ENCODE measurements around the gene FGD5. TPM values are rescaled to one million over a fixed set of nuclear protein-coding genes. Genes with fewer than 3 reads are reported as not detected.
A peak's percentile ranks its signal among the peaks of the same experiment; 100 is the strongest.

FGD5 gene
- total and polyA plus RNA-seq, 8 donors: 25.4 to 49.4 (median 41.7) TPM

DNA sequence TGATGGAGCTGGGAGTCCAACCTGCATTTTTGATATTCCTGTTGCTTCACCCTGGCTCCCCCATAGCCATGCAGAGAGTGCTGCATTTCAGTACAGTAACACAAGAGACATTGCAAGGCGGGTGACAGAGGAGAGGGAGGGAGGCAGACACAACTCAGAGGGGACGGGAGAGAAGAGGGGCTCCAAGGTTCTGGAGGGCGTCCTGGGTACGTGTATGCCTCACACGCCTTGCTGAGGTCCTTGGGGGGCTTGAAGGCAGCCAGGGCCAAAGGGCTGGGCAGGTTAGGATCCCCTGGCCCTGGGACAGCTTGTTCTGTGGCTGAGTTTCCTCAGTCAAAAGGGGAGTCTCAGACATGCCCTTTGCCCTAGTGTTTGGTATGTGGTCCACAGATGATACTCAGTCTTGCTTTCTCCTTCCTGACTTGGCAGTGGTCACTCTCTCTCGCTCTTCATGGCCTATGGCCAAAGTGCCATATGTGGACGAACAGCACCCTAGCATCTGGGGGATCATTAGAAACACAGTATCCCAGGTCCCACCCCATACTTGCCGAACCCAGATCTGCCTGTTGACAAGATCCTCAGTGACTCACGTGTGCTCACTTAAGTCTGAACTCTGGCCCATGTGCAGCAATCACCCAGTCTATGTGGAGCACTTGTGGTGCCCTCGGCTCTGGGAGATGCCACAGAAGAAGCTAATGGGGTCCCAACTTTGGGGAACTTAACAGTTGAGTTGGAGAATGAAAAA is 52.9 kb downstream of the FGD5 start:
- no peak overlapping the region for H3K4me3 ChIP-seq
- no peaks in the 10 kb centered on the region for H3K9me3 ChIP-seq
- intact Hi-C loops (cut with DNase I): no loop called here
- DNase-seq: no peak
- H3K27me3 ChIP-seq: no peaks in the 10 kb centered on the region
- H3K36me3 ChIP-seq: no peaks in the 10 kb centered on the region
- TF ChIP-seq CTCF (IDR thresholded peaks at IDR 0.05): no peak
- peaks cover 0 to 12% of the 10 kb centered on the region in 2 donors for H3K4me1 ChIP-seq
- H3K27ac ChIP-seq: peak overlapping the region in 1 of 2 donors; percentile 9
- ATAC-seq: no peak

DNA sequence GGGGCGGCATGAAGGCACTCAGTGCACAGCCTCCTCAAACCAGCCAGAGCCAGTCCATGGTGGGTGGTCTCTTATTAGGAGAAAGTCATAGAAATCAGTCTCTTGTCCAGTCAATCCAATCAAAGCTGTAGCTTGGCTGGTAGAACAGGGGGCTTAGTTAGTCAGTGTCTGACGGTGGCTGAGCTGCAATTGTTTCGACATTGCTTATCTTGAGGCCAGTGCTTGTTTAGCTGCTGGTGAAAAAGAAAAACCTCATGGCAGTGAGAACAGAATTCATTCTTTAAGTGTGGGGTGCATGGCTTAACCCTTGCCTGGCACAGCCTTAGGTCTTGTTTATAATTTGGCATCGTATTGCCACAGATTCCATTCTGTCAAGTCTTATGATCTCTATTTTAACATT is 53.9 kb downstream of the FGD5 start:
- DNase-seq (peak in 1 of 4 donors; percentile 32), ATAC-seq (no peak)
- H3K4me1 ChIP-seq: peaks cover 0 to 19% of the 10 kb centered on the region in 2 donors
- no peaks in the 10 kb centered on the region for H3K27me3 ChIP-seq
- H3K36me3 ChIP-seq: no peaks in the 10 kb centered on the region
- no peak for TF ChIP-seq CTCF (IDR thresholded peaks at IDR 0.05)
- no peak overlapping the region for H3K27ac ChIP-seq
- no peak overlapping the region for H3K4me3 ChIP-seq
- intact Hi-C loops (cut with DNase I): no loop called here
- no peaks in the 10 kb centered on the region for H3K9me3 ChIP-seq

DNA sequence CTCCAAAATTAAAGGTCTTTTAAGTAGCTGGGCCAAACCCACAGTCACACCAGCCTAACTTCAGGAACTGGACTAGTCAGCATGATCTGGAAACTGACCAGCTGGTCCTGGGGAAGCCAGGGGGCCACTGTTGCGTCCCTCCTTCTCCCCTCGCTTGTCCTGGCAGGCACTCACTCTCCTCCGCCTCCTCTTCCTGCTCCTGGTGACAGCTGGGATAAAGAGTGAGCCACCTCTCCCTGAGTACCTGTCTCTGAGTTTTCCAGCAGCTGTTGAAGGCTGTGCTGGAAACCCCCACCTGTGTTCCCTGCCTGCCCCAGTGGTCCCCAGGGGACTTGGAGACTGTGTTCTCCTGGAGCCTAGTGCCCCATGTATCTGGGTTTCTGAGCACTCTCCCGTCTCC is 56.0 kb downstream of the FGD5 start:
- intact Hi-C loops (cut with DNase I): no loop called here
- Histone ChIP-seq H3K4me1 (peaks cover 0 to 27% of the 10 kb centered on the region in 2 donors), H3K4me3 (no peak overlapping the region), H3K27ac (peak overlapping the region in 1 of 2 donors; percentile 48), H3K9me3 (no peaks in the 10 kb centered on the region), H3K27me3 (no peaks in the 10 kb centered on the region), H3K36me3 (no peaks in the 10 kb centered on the region)
- no peak for TF ChIP-seq CTCF (IDR thresholded peaks at IDR 0.05)
- ATAC-seq (no peak), DNase-seq (no peak)

GRCh38 chr3:14875411-14876175 is 56.8 kb downstream of the FGD5 start:
- no peak for ATAC-seq
- Histone ChIP-seq H3K27me3 (no peaks in the 10 kb centered on the region), H3K27ac (peak overlapping the region in 1 of 2 donors; percentile 48), H3K4me1 (peaks cover 0 to 28% of the 10 kb centered on the region in 2 donors), H3K4me3 (no peak overlapping the region), H3K9me3 (no peaks in the 10 kb centered on the region), H3K36me3 (no peaks in the 10 kb centered on the region)
- intact Hi-C loops (cut with DNase I): no loop called here
- no peak for DNase-seq
- TF ChIP-seq CTCF (IDR thresholded peaks at IDR 0.05): no peak

DNA sequence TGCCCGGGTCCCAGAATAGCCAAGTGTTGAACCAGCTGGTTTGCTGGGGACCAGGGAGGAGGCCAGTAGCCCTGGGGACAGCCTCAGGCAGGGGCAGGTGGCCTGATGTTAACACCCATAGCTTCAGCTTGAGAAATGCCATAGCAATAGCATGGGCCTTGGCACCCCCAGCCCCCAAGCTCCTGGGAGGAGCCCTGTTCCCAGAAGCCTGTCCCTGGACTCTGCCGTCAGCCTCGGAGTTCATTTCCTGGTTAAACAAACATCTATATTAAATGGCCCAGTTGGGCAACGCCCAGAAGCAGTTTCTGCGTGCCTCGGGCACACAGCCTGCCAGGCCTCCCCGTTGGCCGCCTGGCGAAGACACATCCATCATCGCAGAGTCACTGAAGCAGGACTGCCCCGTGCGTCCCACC is 58.2 kb downstream of the FGD5 start:
- peaks cover 0 to 23% of the 10 kb centered on the region in 2 donors for H3K4me1 ChIP-seq
- no peak overlapping the region for H3K4me3 ChIP-seq
- intact Hi-C loops (cut with DNase I): no loop called here
- ATAC-seq: peak; percentile 71
- no peaks in the 10 kb centered on the region for H3K27me3 ChIP-seq
- H3K27ac ChIP-seq: peak overlapping the region; percentile 29 to 66
- no peaks in the 10 kb centered on the region for H3K9me3 ChIP-seq
- H3K36me3 ChIP-seq: no peaks in the 10 kb centered on the region
- no peak for TF ChIP-seq CTCF (IDR thresholded peaks at IDR 0.05)
- peak in 1 of 4 donors; percentile 47 for DNase-seq
